HL-60 (cell line): Measurements from ENCODE around the gene CCL27.

Experiments
- CTCF ChIP-seq: IDR thresholded peaks from one replicate; pipeline ENCODE4 v1.5.1; 2011; ENCODE audit warnings: low read length, control low read depth, inconsistent platforms; ENCODE audit not compliant: insufficient read depth
- GABPA ChIP-seq: IDR thresholded peaks from 2 replicates; pipeline ENCODE4 v1.6.1; 2012; ENCODE audit warnings: low read depth
- POLR2AphosphoS5 ChIP-seq: IDR thresholded peaks from 2 replicates; pipeline ENCODE4 v1.6.1; 2012; ENCODE audit warnings: low read depth
- REST ChIP-seq: IDR thresholded peaks from 2 replicates; pipeline ENCODE4 v1.6.1; 2012; ENCODE audit warnings: low read depth; ENCODE audit not compliant: insufficient replicate concordance
- SPI1 ChIP-seq: IDR thresholded peaks from 2 replicates; pipeline ENCODE4 v1.6.1; 2012; ENCODE audit warnings: low read depth, mild to moderate bottlenecking, borderline replicate concordance

GRCh38 chr9:34633166-34633565 is 29.3 kb downstream of the CCL27 start:
- TF ChIP-seq CTCF: no peak
- no peak; the same call in 1 of the 2 replicates for TF ChIP-seq POLR2AphosphoS5
- no peak for TF ChIP-seq REST
- no peak for TF ChIP-seq GABPA
- TF ChIP-seq SPI1: no peak
